H7 (cell line): ENCODE data around the gene RTN1. TPM values are rescaled to one million over a fixed set of nuclear protein-coding genes. Genes with fewer than 3 reads are reported as not detected.

Source experiments
- DNase-seq: peaks from one replicate; pipeline ENCODE4 v3.0.0; 2012
- H3K27me3 ChIP-seq: 2 replicates; pipeline ENCODE4 v1.6.0; 2011; ENCODE audit warnings: mild to moderate bottlenecking, low read length; ENCODE audit not compliant: control insufficient read depth, insufficient read depth
- H3K36me3 ChIP-seq: replicated peaks from 2 replicates; pipeline ENCODE4 v1.5.1; 2011; ENCODE audit warnings: low read length; ENCODE audit not compliant: control insufficient read depth, insufficient read depth
- H3K4me3 ChIP-seq: 2 replicates; pipeline ENCODE4 v1.5.1; 2011; ENCODE audit warnings: low read depth, mild to moderate bottlenecking, control low read depth, low read length, moderate library complexity; ENCODE audit not compliant: insufficient read depth
- total RNA-seq: library from RNA; depleted of rRNA; stranded (reverse); fragments of >200 nt; shearing (Covaris generic); gene quantifications from 2 replicates; pipeline ENCODE4 v1.2.3, GENCODE V29; 2014

RTN1 gene
- total RNA-seq, 1 experiment from 2014 or later, result 0.42 TPM

GRCh38 chr14:59630288-59630963 is 240.2 kb downstream of the RTN1 start:
- Histone ChIP-seq H3K27me3 (peaks cover 19% of the 10 kb centered on the region), H3K4me3 (peak overlapping the region; percentile 48), H3K36me3 (no peaks in the 10 kb centered on the region)
- peak; percentile 84 for DNase-seq

- Histone ChIP-seq H3K36me3 (no peaks in the 10 kb centered on the region), H3K27me3 (peaks cover 19% of the 10 kb centered on the region), H3K4me3 (peak overlapping the region; percentile 48)
- peak; percentile 7 for DNase-seq
These were observed 240.9 kb downstream of the RTN1 start for GRCh38 chr14:59629444-59630287.

GRCh38 chr14:59627011-59627520 is 243.5 kb downstream of the RTN1 start:
- Histone ChIP-seq H3K36me3 (no peaks in the 10 kb centered on the region), H3K4me3 (no peak overlapping the region), H3K27me3 (peaks cover 19% of the 10 kb centered on the region)
- no peak for DNase-seq

GRCh38 chr14:59622631-59623030 is 247.9 kb downstream of the RTN1 start:
- Histone ChIP-seq H3K36me3 (no peaks in the 10 kb centered on the region), H3K27me3 (no peaks in the 10 kb centered on the region; the same call in 1 of the 2 replicates), H3K4me3 (no peak overlapping the region)
- no peak for DNase-seq

GRCh38 chr14:59619061-59619460 is 251.5 kb downstream of the RTN1 start:
- Histone ChIP-seq H3K27me3 (no peaks in the 10 kb centered on the region), H3K4me3 (no peak overlapping the region), H3K36me3 (no peaks in the 10 kb centered on the region)
- no peak for DNase-seq

- DNase-seq, result no peak
- H3K4me3 ChIP-seq, result no peak overlapping the region
- H3K36me3 ChIP-seq, result no peaks in the 10 kb centered on the region
- H3K27me3 ChIP-seq, result no peaks in the 10 kb centered on the region
These were observed 269.5 kb downstream of the RTN1 start for GRCh38 chr14:59601056-59601455.

- H3K4me3 ChIP-seq, result no peak overlapping the region
- no peak for DNase-seq
- no peaks in the 10 kb centered on the region for H3K36me3 ChIP-seq
- no peaks in the 10 kb centered on the region for H3K27me3 ChIP-seq
These were observed 270.2 kb downstream of the RTN1 start for GRCh38 chr14:59600211-59600945.

- H3K36me3 ChIP-seq, result no peaks in the 10 kb centered on the region
- H3K27me3 ChIP-seq, result no peaks in the 10 kb centered on the region
- H3K4me3 ChIP-seq, result no peak overlapping the region
- no peak for DNase-seq
These were observed 275.5 kb downstream of the RTN1 start for GRCh38 chr14:59595071-59595470.

- Histone ChIP-seq H3K4me3 (no peak overlapping the region), H3K27me3 (no peaks in the 10 kb centered on the region), H3K36me3 (no peaks in the 10 kb centered on the region)
- DNase-seq, result no peak
These were observed 278.8 kb downstream of the RTN1 start for GRCh38 chr14:59591641-59592370.

- no peak for DNase-seq
- no peak overlapping the region for H3K4me3 ChIP-seq
These were observed 282.5 kb downstream of the RTN1 start for GRCh38 chr14:59588101-59588500.

GRCh38 chr14:59585891-59586554 is 284.6 kb downstream of the RTN1 start:
- Histone ChIP-seq H3K36me3 (no peaks in the 10 kb centered on the region), H3K27me3 (no peaks in the 10 kb centered on the region), H3K4me3 (no peak overlapping the region)
- no peak for DNase-seq

More at GRCh38 chr14:59588101-59588500, 282.5 kb downstream of the RTN1 start:
- Histone ChIP-seq H3K27me3 (no peaks in the 10 kb centered on the region), H3K36me3 (no peaks in the 10 kb centered on the region)

- Histone ChIP-seq H3K36me3 (no peaks in the 10 kb centered on the region), H3K27me3 (no peaks in the 10 kb centered on the region), H3K4me3 (no peak overlapping the region)
- peak; percentile 23 for DNase-seq
These were observed 286.8 kb downstream of the RTN1 start for GRCh38 chr14:59583755-59584154.

GRCh38 chr14:59582845-59583509 is 287.6 kb downstream of the RTN1 start:
- Histone ChIP-seq H3K36me3 (no peaks in the 10 kb centered on the region), H3K27me3 (no peaks in the 10 kb centered on the region), H3K4me3 (no peak overlapping the region)
- peak; percentile 54 for DNase-seq
